Parathyroid adenoma (tissue), 2 donors: Measurements from ENCODE around the gene FKBP5.

Experiments used
- H2AFZ ChIP-seq: fragments of 300-600 bp; sonication (generic); one replicate; pipeline ENCODE4 v1.7.0; 2017; ENCODE audit warnings: antibody characterized with exemption, mild to moderate bottlenecking
- H3K27ac ChIP-seq: fragments of 300-600 bp; sonication (generic); one replicate; pipeline ENCODE4 v1.7.0; 2017
- H3K27me3 ChIP-seq: fragments of 300-600 bp; sonication (generic); one replicate; pipeline ENCODE4 v1.7.0; 2017; ENCODE audit warnings: low read length; ENCODE audit not compliant: control insufficient read depth, insufficient read depth
- H3K36me3 ChIP-seq: fragments of 300-600 bp; sonication (generic); one replicate; pipeline ENCODE4 v1.7.0; 2017; ENCODE audit warnings: low read length; ENCODE audit not compliant: control insufficient read depth, insufficient read depth
- H3K4me1 ChIP-seq: fragments of 300-600 bp; sonication (generic); one replicate; pipeline ENCODE4 v1.7.0; 2017; ENCODE audit warnings: control low read depth
- H3K4me2 ChIP-seq: fragments of 300-600 bp; sonication (generic); one replicate; pipeline ENCODE4 v1.7.0; 2017; ENCODE audit warnings: low read length
- H3K4me3 ChIP-seq: fragments of 300-600 bp; sonication (generic); one replicate; pipeline ENCODE4 v1.7.0; 2017; ENCODE audit warnings: low read depth, low read length
- H3K79me2 ChIP-seq: fragments of 300-600 bp; sonication (generic); one replicate; pipeline ENCODE4 v1.7.0; 2017; ENCODE audit warnings: control low read depth
- H3K9ac ChIP-seq: fragments of 300-600 bp; sonication (generic); one replicate; pipeline ENCODE4 v1.7.0; 2017; ENCODE audit warnings: mild to moderate bottlenecking
- H3K9me3 ChIP-seq: fragments of 300-600 bp; sonication (generic); one replicate; pipeline ENCODE4 v1.7.0; 2017; ENCODE audit warnings: low read length; ENCODE audit not compliant: control insufficient read depth
- CTCF ChIP-seq: fragments of 300-600 bp; sonication (generic); IDR thresholded peaks from one replicate; pipeline ENCODE4 v1.7.0; 2017; ENCODE audit warnings: antibody characterized with exemption, mild to moderate bottlenecking
- donor health status: primary hyperparathyroidism.

The FKBP5 gene

GRCh38 chr6:35730745-35731413 lies 42.2 kb upstream of the FKBP5 start:
- TF ChIP-seq CTCF: no peak
- Histone ChIP-seq H3K27ac (peak overlapping the region; percentile 100), H2AFZ (peak overlapping the region; percentile 73), H3K4me2 (peak overlapping the region; percentile 59), H3K4me1 (peaks cover 63% of the 10 kb centered on the region), H3K9me3 (no peaks in the 10 kb centered on the region), H3K4me3 (peak overlapping the region; percentile 35), H3K36me3 (no peaks in the 10 kb centered on the region), H3K27me3 (no peaks in the 10 kb centered on the region), H3K79me2 (no peaks in the 10 kb centered on the region), H3K9ac (no peak overlapping the region)

GRCh38 chr6:35729722-35730121 lies 41.0 kb upstream of the FKBP5 start:
- peak overlapping the region; percentile 82 for H2AFZ ChIP-seq
- no peak for TF ChIP-seq CTCF
- H3K36me3 ChIP-seq: no peaks in the 10 kb centered on the region
- H3K27ac ChIP-seq: peak overlapping the region; percentile 100
- no peak overlapping the region for H3K9ac ChIP-seq
- no peaks in the 10 kb centered on the region for H3K9me3 ChIP-seq
- H3K4me3 ChIP-seq: no peak overlapping the region
- no peaks in the 10 kb centered on the region for H3K27me3 ChIP-seq
- H3K4me2 ChIP-seq: no peak overlapping the region
- peaks cover 74% of the 10 kb centered on the region for H3K4me1 ChIP-seq
- no peaks in the 10 kb centered on the region for H3K79me2 ChIP-seq

GRCh38 chr6:35728683-35729678 lies 40.3 kb upstream of the FKBP5 start:
- Histone ChIP-seq H3K27ac (peak overlapping the region; percentile 100), H3K79me2 (no peaks in the 10 kb centered on the region), H2AFZ (peak overlapping the region; percentile 82), H3K4me1 (peaks cover 79% of the 10 kb centered on the region), H3K9ac (peak overlapping the region; percentile 94), H3K36me3 (no peaks in the 10 kb centered on the region), H3K4me3 (peak overlapping the region; percentile 53), H3K4me2 (peak overlapping the region; percentile 74), H3K27me3 (no peaks in the 10 kb centered on the region), H3K9me3 (no peaks in the 10 kb centered on the region)
- TF ChIP-seq CTCF: peak; percentile 30

- TF ChIP-seq CTCF: peak; percentile 5
- peak overlapping the region; percentile 97 for H3K9ac ChIP-seq
- H3K36me3 ChIP-seq: no peaks in the 10 kb centered on the region
- H3K4me1 ChIP-seq: peaks cover 72% of the 10 kb centered on the region
- H3K27me3 ChIP-seq: no peaks in the 10 kb centered on the region
- peak overlapping the region; percentile 100 for H3K27ac ChIP-seq
- H2AFZ ChIP-seq: peak overlapping the region; percentile 88
- H3K4me2 ChIP-seq: peak overlapping the region; percentile 74
- H3K79me2 ChIP-seq: no peaks in the 10 kb centered on the region
- no peaks in the 10 kb centered on the region for H3K9me3 ChIP-seq
- peak overlapping the region; percentile 62 for H3K4me3 ChIP-seq
These were observed 39.4 kb upstream of the FKBP5 start for GRCh38 chr6:35727935-35728682.
